ENCODE measurements around the gene CASTOR2. TPM values are rescaled to one million over a fixed set of nuclear protein-coding genes. Genes with fewer than 3 reads are reported as not detected.

Gene CASTOR2
- total RNA-seq, 2 donors from 2014 or later, result 65.0 to 67.8 TPM

GRCh38 chr7:75010036-75010435 lies 45.5 kb downstream of the CASTOR2 start:
- no peak overlapping the region for H3K4me3 ChIP-seq
- no peak for TF ChIP-seq CTCF (IDR thresholded peaks at IDR 0.05)
- no peak for DNase-seq (ENCODE audit: low spot score)
- H3K9me3 ChIP-seq, result no peaks in the 10 kb centered on the region
- H3K36me3 ChIP-seq, result no peaks in the 10 kb centered on the region
- H3K4me1 ChIP-seq, result no peaks in the 10 kb centered on the region
- H3K27me3 ChIP-seq, result no peaks in the 10 kb centered on the region
- H3K27ac ChIP-seq, result no peak overlapping the region

GRCh38 chr7:75017832-75018231 lies 53.3 kb downstream of the CASTOR2 start:
- Histone ChIP-seq H3K4me3 (no peak overlapping the region), H3K36me3 (peaks cover 35% of the 10 kb centered on the region), H3K9me3 (no peaks in the 10 kb centered on the region), H3K4me1 (no peaks in the 10 kb centered on the region), H3K27ac (no peak overlapping the region), H3K27me3 (no peaks in the 10 kb centered on the region)
- DNase-seq (ENCODE audit: low spot score), result no peak
- no peak for TF ChIP-seq CTCF (IDR thresholded peaks at IDR 0.05)

GRCh38 chr7:75018570-75019364 lies 54.3 kb downstream of the CASTOR2 start:
- no peaks in the 10 kb centered on the region for H3K9me3 ChIP-seq
- H3K36me3 ChIP-seq, result peaks cover 35% of the 10 kb centered on the region
- no peak overlapping the region for H3K27ac ChIP-seq
- H3K4me1 ChIP-seq, result no peaks in the 10 kb centered on the region
- no peaks in the 10 kb centered on the region for H3K27me3 ChIP-seq
- H3K4me3 ChIP-seq, result no peak overlapping the region
- no peak for TF ChIP-seq CTCF (IDR thresholded peaks at IDR 0.05)
- DNase-seq (ENCODE audit: low spot score), result no peak

- Histone ChIP-seq H3K27ac (no peak overlapping the region), H3K9me3 (no peaks in the 10 kb centered on the region), H3K4me3 (no peak overlapping the region), H3K36me3 (peaks cover 41% of the 10 kb centered on the region), H3K27me3 (no peaks in the 10 kb centered on the region), H3K4me1 (no peaks in the 10 kb centered on the region)
- TF ChIP-seq CTCF (IDR thresholded peaks at IDR 0.05), result no peak
- DNase-seq (ENCODE audit: low spot score), result no peak
These were observed 55.3 kb downstream of the CASTOR2 start for GRCh38 chr7:75019800-75020199.

GRCh38 chr7:75024922-75025321 lies 60.4 kb downstream of the CASTOR2 start:
- H3K9me3 ChIP-seq, result no peaks in the 10 kb centered on the region
- H3K4me1 ChIP-seq, result no peaks in the 10 kb centered on the region
- H3K27ac ChIP-seq, result no peak overlapping the region
- no peaks in the 10 kb centered on the region for H3K27me3 ChIP-seq
- no peak overlapping the region for H3K4me3 ChIP-seq
- DNase-seq (ENCODE audit: low spot score), result no peak
- H3K36me3 ChIP-seq, result peaks cover 24% of the 10 kb centered on the region
- TF ChIP-seq CTCF (IDR thresholded peaks at IDR 0.05), result no peak

GRCh38 chr7:75028299-75028698 lies 63.8 kb downstream of the CASTOR2 start:
- Histone ChIP-seq H3K36me3 (peaks cover 13% of the 10 kb centered on the region), H3K4me3 (no peak overlapping the region), H3K27ac (no peak overlapping the region), H3K4me1 (no peaks in the 10 kb centered on the region), H3K9me3 (no peaks in the 10 kb centered on the region), H3K27me3 (no peaks in the 10 kb centered on the region)
- no peak for DNase-seq (ENCODE audit: low spot score)
- TF ChIP-seq CTCF (IDR thresholded peaks at IDR 0.05), result no peak
